SK-N-SH treated with all-trans-retinoic acid at 6 μM for 48 hours (cell line): ENCODE measurements around the gene RCOR1.

Experiments used
- ARNTL ChIP-seq: fragments of 450-650 bp; formaldehyde crosslinking; IDR thresholded peaks from 2 replicates; pipeline ENCODE4 v1.5.0; 2020; ENCODE audit warnings: low read depth, mild to moderate bottlenecking, moderate library complexity, borderline replicate concordance
- CSDC2 ChIP-seq: fragments of 250-450 bp; sonication (Bioruptor Pico); IDR thresholded peaks from 2 replicates; pipeline ENCODE4 v1.5.0; 2020; ENCODE audit warnings: mild to moderate bottlenecking, moderate library complexity
- PPARA ChIP-seq: fragments of 250-450 bp; sonication (Bioruptor Pico); IDR thresholded peaks from 2 replicates; pipeline ENCODE4 v1.5.0; 2020; ENCODE audit warnings: mild to moderate bottlenecking, borderline replicate concordance
- RARB ChIP-seq: fragments of 250-450 bp; sonication (Bioruptor Pico); IDR thresholded peaks from 2 replicates; pipeline ENCODE4 v1.8.0; 2021; ENCODE audit warnings: mild to moderate bottlenecking, moderate library complexity
- TCF4 ChIP-seq: fragments of 250-450 bp; sonication (Bioruptor Pico); IDR thresholded peaks from 2 replicates; pipeline ENCODE4 v1.8.0; 2021; ENCODE audit warnings: mild to moderate bottlenecking, moderate library complexity, borderline replicate concordance
- ZFP3 ChIP-seq: fragments of 250-450 bp; sonication (Bioruptor Pico); IDR thresholded peaks from 2 replicates; pipeline ENCODE4 v1.5.0; 2020; ENCODE audit warnings: mild to moderate bottlenecking, moderate library complexity
- ZFP30 ChIP-seq: fragments of 450-650 bp; formaldehyde crosslinking; IDR thresholded peaks from 2 replicates; pipeline ENCODE4 v1.5.0; 2022; ENCODE audit warnings: mild to moderate bottlenecking, moderate library complexity
- ZNF565 ChIP-seq: fragments of 450-650 bp; formaldehyde crosslinking; conservative IDR thresholded peaks from 2 replicates; pipeline ENCODE4 v1.5.0; 2020; ENCODE audit warnings: low read depth, mild to moderate bottlenecking, moderate library complexity
- ZNF8 ChIP-seq: fragments of 450-650 bp; formaldehyde crosslinking; IDR thresholded peaks from 2 replicates; pipeline ENCODE4 v1.5.0; 2020; ENCODE audit warnings: mild to moderate bottlenecking, moderate library complexity
- TF ChIP-seq, protein P1 (sequence below): fragments of 250-450 bp; sonication (Bioruptor Pico); IDR thresholded peaks from 2 replicates; pipeline ENCODE4 v1.5.0; 2020; ENCODE audit warnings: mild to moderate bottlenecking, moderate library complexity
- TF ChIP-seq, protein P2 (sequence below): fragments of 250-450 bp; sonication (Bioruptor Pico); IDR thresholded peaks from 2 replicates; pipeline ENCODE4 v1.8.0; 2020; ENCODE audit warnings: mild to moderate bottlenecking, moderate library complexity, borderline replicate concordance
- TF ChIP-seq, protein P3 (sequence below): fragments of 250-450 bp; sonication (Bioruptor Pico); IDR thresholded peaks from 2 replicates; pipeline ENCODE4 v1.5.1; 2021; ENCODE audit warnings: mild to moderate bottlenecking, moderate library complexity
- TF ChIP-seq, protein P4 (sequence below): fragments of 250-450 bp; sonication (Bioruptor Pico); IDR thresholded peaks from 2 replicates; pipeline ENCODE4 v1.5.1; 2020; ENCODE audit warnings: low read depth, mild to moderate bottlenecking, moderate library complexity

DNA sequence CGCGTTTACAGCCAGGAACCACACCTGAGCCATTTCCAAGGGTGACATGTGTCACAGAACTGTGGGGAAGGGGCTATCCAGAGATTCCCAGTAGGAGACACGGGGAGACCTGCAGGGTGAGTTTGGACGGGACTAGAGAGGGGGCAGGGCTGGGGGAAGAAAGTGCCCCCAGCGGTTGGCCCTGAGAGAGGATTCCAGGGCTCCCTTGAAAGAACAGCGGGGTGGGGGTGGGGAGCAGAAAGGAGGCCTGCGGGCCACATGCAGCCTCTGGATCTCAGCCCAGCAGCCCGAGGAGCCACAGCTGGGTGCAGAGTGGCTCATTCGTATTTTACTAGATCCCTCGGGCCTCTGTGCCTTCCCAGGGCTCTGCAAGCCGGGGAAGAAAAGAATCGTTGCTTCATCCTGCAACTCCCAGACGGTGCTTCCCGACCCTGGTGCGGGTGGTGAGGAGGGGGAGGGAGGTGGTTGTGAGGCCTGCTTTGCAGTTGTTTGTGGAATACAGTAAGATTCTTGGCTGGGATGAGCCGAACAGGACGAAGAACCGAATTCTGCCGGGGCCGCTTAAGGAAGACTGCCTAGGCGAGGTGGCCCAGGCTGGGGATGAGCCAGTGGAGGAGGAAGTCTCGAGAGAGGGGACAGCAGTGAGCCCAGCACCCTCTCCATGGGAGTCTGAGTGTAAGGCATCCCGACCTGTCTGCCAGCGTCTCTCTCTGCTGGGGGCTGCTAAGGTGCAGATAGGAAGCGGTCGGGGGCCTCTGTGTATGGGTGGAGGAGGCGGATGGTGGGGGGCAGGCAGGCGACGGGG lies 46.8 kb upstream of the RCOR1 start:
- TF ChIP-seq ZFP30: no peak
- TF ChIP-seq, protein P1, sequence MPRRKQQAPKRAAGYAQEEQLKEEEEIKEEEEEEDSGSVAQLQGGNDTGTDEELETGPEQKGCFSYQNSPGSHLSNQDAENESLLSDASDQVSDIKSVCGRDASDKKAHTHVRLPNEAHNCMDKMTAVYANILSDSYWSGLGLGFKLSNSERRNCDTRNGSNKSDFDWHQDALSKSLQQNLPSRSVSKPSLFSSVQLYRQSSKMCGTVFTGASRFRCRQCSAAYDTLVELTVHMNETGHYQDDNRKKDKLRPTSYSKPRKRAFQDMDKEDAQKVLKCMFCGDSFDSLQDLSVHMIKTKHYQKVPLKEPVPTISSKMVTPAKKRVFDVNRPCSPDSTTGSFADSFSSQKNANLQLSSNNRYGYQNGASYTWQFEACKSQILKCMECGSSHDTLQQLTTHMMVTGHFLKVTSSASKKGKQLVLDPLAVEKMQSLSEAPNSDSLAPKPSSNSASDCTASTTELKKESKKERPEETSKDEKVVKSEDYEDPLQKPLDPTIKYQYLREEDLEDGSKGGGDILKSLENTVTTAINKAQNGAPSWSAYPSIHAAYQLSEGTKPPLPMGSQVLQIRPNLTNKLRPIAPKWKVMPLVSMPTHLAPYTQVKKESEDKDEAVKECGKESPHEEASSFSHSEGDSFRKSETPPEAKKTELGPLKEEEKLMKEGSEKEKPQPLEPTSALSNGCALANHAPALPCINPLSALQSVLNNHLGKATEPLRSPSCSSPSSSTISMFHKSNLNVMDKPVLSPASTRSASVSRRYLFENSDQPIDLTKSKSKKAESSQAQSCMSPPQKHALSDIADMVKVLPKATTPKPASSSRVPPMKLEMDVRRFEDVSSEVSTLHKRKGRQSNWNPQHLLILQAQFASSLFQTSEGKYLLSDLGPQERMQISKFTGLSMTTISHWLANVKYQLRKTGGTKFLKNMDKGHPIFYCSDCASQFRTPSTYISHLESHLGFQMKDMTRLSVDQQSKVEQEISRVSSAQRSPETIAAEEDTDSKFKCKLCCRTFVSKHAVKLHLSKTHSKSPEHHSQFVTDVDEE (CRISPR knock-in tag): no peak
- no peak for TF ChIP-seq RARB (CRISPR knock-in tag)
- no peak for TF ChIP-seq ZFP3
- no peak for TF ChIP-seq CSDC2 (CRISPR knock-in tag)
- TF ChIP-seq, protein P2, sequence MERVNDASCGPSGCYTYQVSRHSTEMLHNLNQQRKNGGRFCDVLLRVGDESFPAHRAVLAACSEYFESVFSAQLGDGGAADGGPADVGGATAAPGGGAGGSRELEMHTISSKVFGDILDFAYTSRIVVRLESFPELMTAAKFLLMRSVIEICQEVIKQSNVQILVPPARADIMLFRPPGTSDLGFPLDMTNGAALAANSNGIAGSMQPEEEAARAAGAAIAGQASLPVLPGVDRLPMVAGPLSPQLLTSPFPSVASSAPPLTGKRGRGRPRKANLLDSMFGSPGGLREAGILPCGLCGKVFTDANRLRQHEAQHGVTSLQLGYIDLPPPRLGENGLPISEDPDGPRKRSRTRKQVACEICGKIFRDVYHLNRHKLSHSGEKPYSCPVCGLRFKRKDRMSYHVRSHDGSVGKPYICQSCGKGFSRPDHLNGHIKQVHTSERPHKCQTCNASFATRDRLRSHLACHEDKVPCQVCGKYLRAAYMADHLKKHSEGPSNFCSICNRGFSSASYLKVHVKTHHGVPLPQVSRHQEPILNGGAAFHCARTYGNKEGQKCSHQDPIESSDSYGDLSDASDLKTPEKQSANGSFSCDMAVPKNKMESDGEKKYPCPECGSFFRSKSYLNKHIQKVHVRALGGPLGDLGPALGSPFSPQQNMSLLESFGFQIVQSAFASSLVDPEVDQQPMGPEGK (CRISPR knock-in tag): no peak
- TF ChIP-seq, protein P3, sequence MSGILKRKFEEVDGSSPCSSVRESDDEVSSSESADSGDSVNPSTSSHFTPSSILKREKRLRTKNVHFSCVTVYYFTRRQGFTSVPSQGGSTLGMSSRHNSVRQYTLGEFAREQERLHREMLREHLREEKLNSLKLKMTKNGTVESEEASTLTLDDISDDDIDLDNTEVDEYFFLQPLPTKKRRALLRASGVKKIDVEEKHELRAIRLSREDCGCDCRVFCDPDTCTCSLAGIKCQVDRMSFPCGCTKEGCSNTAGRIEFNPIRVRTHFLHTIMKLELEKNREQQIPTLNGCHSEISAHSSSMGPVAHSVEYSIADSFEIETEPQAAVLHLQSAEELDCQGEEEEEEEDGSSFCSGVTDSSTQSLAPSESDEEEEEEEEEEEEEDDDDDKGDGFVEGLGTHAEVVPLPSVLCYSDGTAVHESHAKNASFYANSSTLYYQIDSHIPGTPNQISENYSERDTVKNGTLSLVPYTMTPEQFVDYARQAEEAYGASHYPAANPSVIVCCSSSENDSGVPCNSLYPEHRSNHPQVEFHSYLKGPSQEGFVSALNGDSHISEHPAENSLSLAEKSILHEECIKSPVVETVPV (CRISPR knock-in tag): no peak
- TF ChIP-seq PPARA: no peak
- TF ChIP-seq ARNTL (CRISPR knock-in tag): no peak
- TF ChIP-seq TCF4 (CRISPR knock-in tag): no peak
- TF ChIP-seq ZNF565: no peak
- TF ChIP-seq, protein P4, sequence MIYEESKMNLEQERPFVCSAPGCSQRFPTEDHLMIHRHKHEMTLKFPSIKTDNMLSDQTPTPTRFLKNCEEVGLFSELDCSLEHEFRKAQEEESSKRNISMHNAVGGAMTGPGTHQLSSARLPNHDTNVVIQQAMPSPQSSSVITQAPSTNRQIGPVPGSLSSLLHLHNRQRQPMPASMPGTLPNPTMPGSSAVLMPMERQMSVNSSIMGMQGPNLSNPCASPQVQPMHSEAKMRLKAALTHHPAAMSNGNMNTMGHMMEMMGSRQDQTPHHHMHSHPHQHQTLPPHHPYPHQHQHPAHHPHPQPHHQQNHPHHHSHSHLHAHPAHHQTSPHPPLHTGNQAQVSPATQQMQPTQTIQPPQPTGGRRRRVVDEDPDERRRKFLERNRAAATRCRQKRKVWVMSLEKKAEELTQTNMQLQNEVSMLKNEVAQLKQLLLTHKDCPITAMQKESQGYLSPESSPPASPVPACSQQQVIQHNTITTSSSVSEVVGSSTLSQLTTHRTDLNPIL (CRISPR knock-in tag): no peak
- TF ChIP-seq ZNF8: no peak
